ENCODE measurements around the gene GSS. TPM values are rescaled to one million over a fixed set of nuclear protein-coding genes. Genes with fewer than 3 reads are reported as not detected.

GSS gene
- total RNA-seq, 1 donor from 2014 or later: 63.9 TPM

GRCh38 chr20:34978092-34978744 lies 22.6 kb upstream of the GSS start:
- TF ChIP-seq, protein P1, sequence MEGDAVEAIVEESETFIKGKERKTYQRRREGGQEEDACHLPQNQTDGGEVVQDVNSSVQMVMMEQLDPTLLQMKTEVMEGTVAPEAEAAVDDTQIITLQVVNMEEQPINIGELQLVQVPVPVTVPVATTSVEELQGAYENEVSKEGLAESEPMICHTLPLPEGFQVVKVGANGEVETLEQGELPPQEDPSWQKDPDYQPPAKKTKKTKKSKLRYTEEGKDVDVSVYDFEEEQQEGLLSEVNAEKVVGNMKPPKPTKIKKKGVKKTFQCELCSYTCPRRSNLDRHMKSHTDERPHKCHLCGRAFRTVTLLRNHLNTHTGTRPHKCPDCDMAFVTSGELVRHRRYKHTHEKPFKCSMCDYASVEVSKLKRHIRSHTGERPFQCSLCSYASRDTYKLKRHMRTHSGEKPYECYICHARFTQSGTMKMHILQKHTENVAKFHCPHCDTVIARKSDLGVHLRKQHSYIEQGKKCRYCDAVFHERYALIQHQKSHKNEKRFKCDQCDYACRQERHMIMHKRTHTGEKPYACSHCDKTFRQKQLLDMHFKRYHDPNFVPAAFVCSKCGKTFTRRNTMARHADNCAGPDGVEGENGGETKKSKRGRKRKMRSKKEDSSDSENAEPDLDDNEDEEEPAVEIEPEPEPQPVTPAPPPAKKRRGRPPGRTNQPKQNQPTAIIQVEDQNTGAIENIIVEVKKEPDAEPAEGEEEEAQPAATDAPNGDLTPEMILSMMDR (IDR thresholded peaks at IDR 0.05): no peak
- TF ChIP-seq EZH2phosphoT487 (IDR thresholded peaks at IDR 0.05) (no peak), EZH2 (IDR thresholded peaks at IDR 0.05) (no peak)
- Histone ChIP-seq H3K9ac (no peak overlapping the region), H3K9me3 (ENCODE audit: low read depth) (no peaks in the 10 kb centered on the region), H3K4me2 (no peak overlapping the region), H3K27me3 (peaks cover 7% of the 10 kb centered on the region), H4K20me1 (ENCODE audit: low read depth) (no peaks in the 10 kb centered on the region), H2AFZ (replicated peaks) (no peak overlapping the region), H3K4me1 (peaks cover 12% of the 10 kb centered on the region), H3K36me3 (no peaks in the 10 kb centered on the region), H3K79me2 (ENCODE audit: low read depth) (no peaks in the 10 kb centered on the region), H3K27ac (no peak overlapping the region), H3K4me3 (no peak overlapping the region), H3F3A (ENCODE audit: low read depth) (peaks cover 6% of the 10 kb centered on the region)
- H3K27me3 Mint-ChIP-seq (ENCODE audit: insufficient read depth, low read depth): peaks cover 7% of the 10 kb centered on the region
- H3K4me3 Mint-ChIP-seq: no peak overlapping the region
- no peak overlapping the region for H3K27ac Mint-ChIP-seq
- no peaks in the 10 kb centered on the region for H3K9me3 Mint-ChIP-seq
- H3K36me3 Mint-ChIP-seq: no peaks in the 10 kb centered on the region
- H3K4me1 Mint-ChIP-seq: peaks cover 18% of the 10 kb centered on the region
- DNase-seq (ENCODE audit: low spot score): no peak

DNA sequence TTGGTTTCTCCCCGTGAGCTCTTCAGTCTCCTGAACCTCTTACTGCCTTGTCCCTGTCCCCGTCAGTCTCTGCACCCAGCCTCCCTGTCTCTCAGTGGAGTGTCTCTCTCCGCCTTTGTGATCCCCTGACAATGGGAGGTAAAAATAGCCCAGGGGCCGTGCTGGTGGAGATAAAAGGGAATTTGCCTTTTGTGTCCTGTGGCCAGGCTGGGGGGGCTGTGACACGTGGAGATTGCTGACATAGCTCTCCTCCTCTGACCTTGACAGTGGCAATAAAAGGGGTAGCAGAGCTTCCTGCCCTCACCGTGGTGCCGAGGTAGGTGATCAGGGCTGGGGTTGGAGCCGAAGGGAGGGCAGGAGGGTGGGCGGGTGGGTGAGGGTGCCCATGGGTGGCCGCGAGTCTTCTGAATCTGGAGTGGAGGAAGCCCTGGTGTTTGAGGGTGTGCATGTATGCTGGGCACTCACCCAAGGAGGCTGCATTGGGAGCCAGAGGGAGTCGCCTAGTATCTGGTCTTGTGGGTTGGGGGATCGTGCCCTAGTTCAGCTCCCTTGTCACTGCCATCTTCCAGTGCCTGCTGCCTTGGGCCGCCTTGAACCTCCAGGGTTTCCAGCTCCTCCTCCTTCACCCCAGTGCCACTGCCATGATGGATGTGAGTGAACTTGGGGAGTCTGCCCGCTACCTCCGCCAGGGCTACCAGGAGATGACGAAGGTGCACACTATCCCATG lies 21.9 kb upstream of the GSS start:
- Histone ChIP-seq H3K79me2 (ENCODE audit: low read depth) (no peaks in the 10 kb centered on the region), H3K9ac (no peak overlapping the region), H3K36me3 (no peaks in the 10 kb centered on the region), H3K4me1 (peaks cover 7% of the 10 kb centered on the region), H3K9me3 (ENCODE audit: low read depth) (no peaks in the 10 kb centered on the region), H3K27ac (no peak overlapping the region), H3K27me3 (peaks cover under 1% of the 10 kb centered on the region), H3K4me3 (no peak overlapping the region), H2AFZ (replicated peaks) (no peak overlapping the region), H3K4me2 (no peak overlapping the region), H3F3A (ENCODE audit: low read depth) (no peaks in the 10 kb centered on the region), H4K20me1 (ENCODE audit: low read depth) (no peaks in the 10 kb centered on the region)
- no peak for TF ChIP-seq EZH2phosphoT487 (IDR thresholded peaks at IDR 0.05)
- H3K4me3 Mint-ChIP-seq: no peak overlapping the region
- H3K27me3 Mint-ChIP-seq (ENCODE audit: insufficient read depth, low read depth): peaks cover 7% of the 10 kb centered on the region
- no peak overlapping the region for H3K27ac Mint-ChIP-seq
- peaks cover 14% of the 10 kb centered on the region for H3K4me1 Mint-ChIP-seq
- DNase-seq (ENCODE audit: low spot score): no peak
- H3K9me3 Mint-ChIP-seq: no peaks in the 10 kb centered on the region
- H3K36me3 Mint-ChIP-seq: no peaks in the 10 kb centered on the region

DNA sequence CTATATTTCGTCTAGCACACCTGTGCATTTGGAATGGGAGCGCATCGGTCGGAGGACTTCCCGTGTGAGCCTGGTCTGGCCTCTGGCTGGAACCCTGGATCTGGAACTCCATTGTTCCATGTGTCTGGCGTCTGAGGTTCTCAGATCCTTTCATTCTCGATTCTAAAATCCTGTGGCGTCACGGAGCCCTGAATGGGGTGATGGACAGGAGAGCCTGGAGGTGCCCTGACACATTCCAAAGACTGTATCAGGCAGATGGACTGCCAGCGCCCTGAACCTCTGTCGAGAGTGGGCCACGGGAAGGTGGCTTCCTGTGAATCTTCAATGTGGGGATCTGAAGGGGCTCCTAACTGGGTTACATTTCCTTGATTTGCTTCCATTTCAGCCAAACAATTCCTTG lies 20.7 kb upstream of the GSS start:
- no peak overlapping the region for H3K9ac ChIP-seq
- DNase-seq (ENCODE audit: low spot score): no peak
- Mint-ChIP-seq H3K4me3 (no peak overlapping the region), H3K36me3 (no peaks in the 10 kb centered on the region), H3K27ac (no peak overlapping the region), H3K27me3 (ENCODE audit: insufficient read depth, low read depth) (peaks cover 7% of the 10 kb centered on the region), H3K9me3 (no peaks in the 10 kb centered on the region), H3K4me1 (peaks cover 13% of the 10 kb centered on the region)
- no peaks in the 10 kb centered on the region for H3K27me3 ChIP-seq
- no peaks in the 10 kb centered on the region for H3K79me2 ChIP-seq (ENCODE audit: low read depth)
- no peaks in the 10 kb centered on the region for H4K20me1 ChIP-seq (ENCODE audit: low read depth)
- H2AFZ ChIP-seq (replicated peaks): no peak overlapping the region
- H3K4me1 ChIP-seq: peaks cover 7% of the 10 kb centered on the region
- no peak overlapping the region for H3K4me3 ChIP-seq
- no peaks in the 10 kb centered on the region for H3K36me3 ChIP-seq
- no peak for TF ChIP-seq EZH2 (IDR thresholded peaks at IDR 0.05)
- TF ChIP-seq, protein P1 (IDR thresholded peaks at IDR 0.05): no peak
- TF ChIP-seq EZH2phosphoT487 (IDR thresholded peaks at IDR 0.05): no peak
- no peak overlapping the region for H3K4me2 ChIP-seq
- H3K27ac ChIP-seq: no peak overlapping the region
- H3F3A ChIP-seq (ENCODE audit: low read depth): no peaks in the 10 kb centered on the region
- H3K9me3 ChIP-seq (ENCODE audit: low read depth): no peaks in the 10 kb centered on the region

- DNase-seq (ENCODE audit: low spot score): no peak
- no peak overlapping the region for H3K9ac ChIP-seq
- peaks cover 8% of the 10 kb centered on the region for H3K4me1 ChIP-seq
- TF ChIP-seq, protein P1 (IDR thresholded peaks at IDR 0.05): no peak
- H3K27ac Mint-ChIP-seq: no peak overlapping the region
- H3K27me3 ChIP-seq: no peaks in the 10 kb centered on the region
- H3K4me1 Mint-ChIP-seq: peaks cover 8% of the 10 kb centered on the region
- no peak overlapping the region for H2AFZ ChIP-seq (replicated peaks)
- H3K9me3 Mint-ChIP-seq: no peaks in the 10 kb centered on the region
- H3K9me3 ChIP-seq (ENCODE audit: low read depth): no peaks in the 10 kb centered on the region
- no peak overlapping the region for H3K4me3 Mint-ChIP-seq
- H4K20me1 ChIP-seq (ENCODE audit: low read depth): no peaks in the 10 kb centered on the region
- H3K4me2 ChIP-seq: no peak overlapping the region
- no peaks in the 10 kb centered on the region for H3K36me3 ChIP-seq
- H3K36me3 Mint-ChIP-seq: no peaks in the 10 kb centered on the region
- no peak overlapping the region for H3K27ac ChIP-seq
- peaks cover 10% of the 10 kb centered on the region for H3K27me3 Mint-ChIP-seq (ENCODE audit: insufficient read depth, low read depth)
- H3K4me3 ChIP-seq: no peak overlapping the region
- no peaks in the 10 kb centered on the region for H3F3A ChIP-seq (ENCODE audit: low read depth)
- H3K79me2 ChIP-seq (ENCODE audit: low read depth): no peaks in the 10 kb centered on the region
Observed at GRCh38 chr20:34974246-34974645, 18.6 kb upstream of the GSS start.

Measured in neural progenitor cell (in vitro differentiated cells).